Rectal smooth muscle tissue (tissue), 1 donor: ENCODE measurements around the gene CES2.
A peak's percentile ranks its signal among the peaks of the same experiment; 100 is the strongest.
"Not testable (repeated sequence)": the region's sequence is repeated elsewhere in the genome, so short reads cannot be mapped to it uniquely, and the experiment has no call there.

Source experiments
- H3K27ac ChIP-seq: one replicate; pipeline ENCODE4 v1.7.0; 2013; ENCODE audit warnings: low read depth, low read length, inconsistent platforms
- H3K27me3 ChIP-seq: one replicate; pipeline ENCODE4 v1.7.0; 2013; ENCODE audit warnings: low read length; ENCODE audit not compliant: control insufficient read depth, insufficient read depth
- H3K36me3 ChIP-seq: one replicate; pipeline ENCODE4 v1.7.0; 2013; ENCODE audit warnings: low read length; ENCODE audit not compliant: control insufficient read depth, insufficient read depth
- H3K4me1 ChIP-seq: one replicate; pipeline ENCODE4 v1.7.0; 2013; ENCODE audit warnings: low read length; ENCODE audit not compliant: control insufficient read depth, insufficient read depth
- H3K4me3 ChIP-seq: one replicate; pipeline ENCODE4 v1.7.0; 2013; ENCODE audit warnings: low read length
- H3K9ac ChIP-seq: one replicate; pipeline ENCODE4 v1.7.0; 2013; ENCODE audit warnings: low read length

Gene CES2

GRCh38 chr16:66896682-66897081, 38.6 kb upstream of the CES2 start:
- not testable (repeated sequence) for H3K4me3 ChIP-seq, H3K27ac ChIP-seq, H3K9ac ChIP-seq, H3K36me3 ChIP-seq, H3K27me3 ChIP-seq
- H3K4me1 ChIP-seq: peaks cover 23% of the 10 kb centered on the region

- Histone ChIP-seq H3K27ac (peak overlapping the region; percentile 94), H3K9ac (no peak overlapping the region), H3K4me3 (no peak overlapping the region), H3K27me3 (no peaks in the 10 kb centered on the region), H3K4me1 (peaks cover 30% of the 10 kb centered on the region), H3K36me3 (no peaks in the 10 kb centered on the region)
Observed at GRCh38 chr16:66898207-66898606, 37.1 kb upstream of the CES2 start.

GRCh38 chr16:66898933-66899309, 36.4 kb upstream of the CES2 start:
- H3K4me3 ChIP-seq: no peak overlapping the region
- no peak overlapping the region for H3K9ac ChIP-seq
- H3K4me1 ChIP-seq: peaks cover 37% of the 10 kb centered on the region
- H3K36me3 ChIP-seq: no peaks in the 10 kb centered on the region
- peak overlapping the region; percentile 94 for H3K27ac ChIP-seq
- no peaks in the 10 kb centered on the region for H3K27me3 ChIP-seq

GRCh38 chr16:66899310-66899944, 35.9 kb upstream of the CES2 start:
- Histone ChIP-seq H3K36me3 (no peaks in the 10 kb centered on the region), H3K27ac (peak overlapping the region; percentile 94), H3K27me3 (no peaks in the 10 kb centered on the region), H3K4me1 (peaks cover 42% of the 10 kb centered on the region), H3K4me3 (no peak overlapping the region), H3K9ac (peak overlapping the region; percentile 14)

- Histone ChIP-seq H3K36me3 (no peaks in the 10 kb centered on the region), H3K4me1 (peaks cover 47% of the 10 kb centered on the region), H3K27ac (peak overlapping the region; percentile 94), H3K27me3 (no peaks in the 10 kb centered on the region), H3K4me3 (peak overlapping the region; percentile 3), H3K9ac (no peak overlapping the region)
Observed at GRCh38 chr16:66899945-66900710, 35.2 kb upstream of the CES2 start.

- Histone ChIP-seq H3K4me3 (no peak overlapping the region), H3K4me1 (peaks cover 55% of the 10 kb centered on the region), H3K27me3 (no peaks in the 10 kb centered on the region), H3K9ac (no peak overlapping the region), H3K36me3 (no peaks in the 10 kb centered on the region), H3K27ac (peak overlapping the region; percentile 94)
Observed at GRCh38 chr16:66900721-66901441, 34.4 kb upstream of the CES2 start.

- Histone ChIP-seq H3K36me3 (no peaks in the 10 kb centered on the region), H3K27me3 (no peaks in the 10 kb centered on the region), H3K4me1 (peaks cover 55% of the 10 kb centered on the region), H3K4me3 (no peak overlapping the region), H3K27ac (peak overlapping the region; percentile 94), H3K9ac (no peak overlapping the region)
Observed at GRCh38 chr16:66901626-66902025, 33.7 kb upstream of the CES2 start.

- Histone ChIP-seq H3K27ac (peak overlapping the region; percentile 94), H3K9ac (no peak overlapping the region)
Observed at GRCh38 chr16:66902648-66903543, 32.4 kb upstream of the CES2 start.

GRCh38 chr16:66903544-66904427, 31.5 kb upstream of the CES2 start:
- Histone ChIP-seq H3K27ac (peak overlapping the region; percentile 94), H3K27me3 (no peaks in the 10 kb centered on the region), H3K9ac (no peak overlapping the region), H3K4me1 (peaks cover 55% of the 10 kb centered on the region), H3K4me3 (no peak overlapping the region), H3K36me3 (no peaks in the 10 kb centered on the region)

More at GRCh38 chr16:66902648-66903543, 32.4 kb upstream of the CES2 start:
- Histone ChIP-seq H3K36me3 (no peaks in the 10 kb centered on the region), H3K27me3 (no peaks in the 10 kb centered on the region), H3K4me1 (peaks cover 55% of the 10 kb centered on the region), H3K4me3 (no peak overlapping the region)

- no peaks in the 10 kb centered on the region for H3K27me3 ChIP-seq
- peak overlapping the region; percentile 34 for H3K27ac ChIP-seq
- H3K36me3 ChIP-seq: no peaks in the 10 kb centered on the region
- H3K4me1 ChIP-seq: peaks cover 52% of the 10 kb centered on the region
- H3K9ac ChIP-seq: no peak overlapping the region
- H3K4me3 ChIP-seq: peak overlapping the region; percentile 31
Observed at GRCh38 chr16:66904428-66904845, 30.9 kb upstream of the CES2 start.

GRCh38 chr16:66904846-66905632, 30.3 kb upstream of the CES2 start:
- Histone ChIP-seq H3K9ac (no peak overlapping the region), H3K4me1 (peaks cover 46% of the 10 kb centered on the region), H3K4me3 (peak overlapping the region; percentile 31)

More at GRCh38 chr16:66904846-66905632, 30.3 kb upstream of the CES2 start:
- Histone ChIP-seq H3K27me3 (no peaks in the 10 kb centered on the region), H3K27ac (peak overlapping the region; percentile 34), H3K36me3 (no peaks in the 10 kb centered on the region)
